Retinal pigment epithelial cell (primary cell): ENCODE measurements around the gene ANKRD65.
A peak's percentile ranks its signal among the peaks of the same experiment; 100 is the strongest.
"Not testable (repeated sequence)": the region's sequence is repeated elsewhere in the genome, so short reads cannot be mapped to it uniquely, and the experiment has no call there.

Experiments used
- DNase-seq: peaks from one replicate; pipeline ENCODE4 v3.0.0-alpha.2; 2010; ENCODE audit warnings: low read depth
- H3K4me3 ChIP-seq: 2 replicates; pipeline ENCODE4 v1.5.1; 2011; ENCODE audit warnings: mild to moderate bottlenecking, low read length, control low read depth, moderate library complexity
- CTCF ChIP-seq: conservative IDR thresholded peaks from 2 replicates; pipeline ENCODE4 v1.5.1; 2011; ENCODE audit warnings: low read depth, low read length, control low read depth, inconsistent platforms

ANKRD65 gene

DNA sequence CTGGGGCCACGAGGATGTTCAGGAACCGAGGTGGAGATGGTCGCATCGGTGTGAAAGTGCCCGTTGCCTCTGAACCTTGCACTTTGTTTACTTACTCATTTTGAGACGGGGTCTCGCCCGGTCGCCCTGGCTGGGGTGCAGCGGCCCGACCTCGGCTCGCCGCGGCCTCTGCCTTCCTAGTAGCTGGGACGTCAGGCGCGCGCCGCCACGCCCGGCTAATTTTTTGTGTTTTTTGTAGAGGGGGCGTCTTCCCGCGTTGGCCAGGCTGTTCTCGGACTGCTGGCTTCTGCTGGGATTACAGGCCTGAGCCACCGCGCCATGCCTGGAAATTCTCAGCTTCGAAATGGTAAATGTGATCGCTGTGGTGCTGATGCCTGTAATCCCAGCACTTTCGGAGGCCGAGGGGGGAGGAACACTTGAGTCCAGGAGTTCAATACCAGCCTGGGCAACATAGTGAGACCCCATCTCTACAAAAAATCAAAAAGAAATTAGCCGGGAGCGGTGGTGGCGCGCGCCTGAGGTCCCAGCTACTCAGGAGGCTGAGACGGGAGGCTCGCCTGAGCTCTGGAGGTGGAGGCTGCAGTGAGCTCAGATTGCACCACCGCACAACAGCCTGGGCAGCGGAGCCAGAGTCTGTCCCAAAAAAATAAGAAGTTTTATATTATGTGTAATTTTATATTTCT, 13.3 kb downstream of the ANKRD65 start:
- H3K4me3 ChIP-seq = peak overlapping the region; percentile 85
- no peak for TF ChIP-seq CTCF
- DNase-seq = peak; percentile 27

- DNase-seq = peak; percentile 61
- TF ChIP-seq CTCF = no peak
- peak within 1 kb of the TSS; percentile 85 for H3K4me3 ChIP-seq
These were observed 14.0 kb downstream of the ANKRD65 start, which contains the start of gene MRPL20 for GRCh38 chr1:1406821-1407635. Gene MRPL20 (minus strand): TSS chr1:1407293. CDS start chr1:1407217, 76 bp downstream.

GRCh38 chr1:1406101-1406820, 14.8 kb downstream of the ANKRD65 start:
- DNase-seq = no peak
- H3K4me3 ChIP-seq = peak overlapping the region; percentile 85
- no peak for TF ChIP-seq CTCF

GRCh38 chr1:1403653-1404052, 17.4 kb downstream of the ANKRD65 start:
- DNase-seq = no peak
- H3K4me3 ChIP-seq = no peak overlapping the region
- TF ChIP-seq CTCF = no peak

DNA sequence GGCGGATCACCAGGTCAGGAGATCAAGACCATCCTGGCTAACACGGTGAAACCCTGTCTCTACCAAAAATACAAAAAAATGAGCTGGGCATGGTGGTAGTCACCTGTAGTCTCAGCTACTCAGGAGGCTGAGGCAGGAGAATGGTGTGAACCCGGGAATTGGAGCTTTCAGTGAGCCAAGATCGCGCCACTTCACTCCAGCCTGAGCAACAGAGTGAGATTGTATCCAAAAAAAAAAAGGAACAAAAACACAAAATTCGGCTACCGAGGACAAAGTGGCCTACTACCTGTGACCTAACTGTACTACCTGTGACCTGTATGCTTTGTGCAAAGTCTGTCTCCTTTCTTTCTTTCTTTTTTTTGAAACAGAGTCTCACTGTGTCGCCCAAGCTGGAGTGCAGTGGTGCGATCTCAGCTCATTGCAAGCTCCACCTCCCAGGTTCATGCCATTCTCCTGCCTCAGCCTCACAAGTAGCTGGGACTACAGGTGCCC, 18.1 kb downstream of the ANKRD65 start:
- H3K4me3 ChIP-seq, DNase-seq: not testable (repeated sequence)

DNA sequence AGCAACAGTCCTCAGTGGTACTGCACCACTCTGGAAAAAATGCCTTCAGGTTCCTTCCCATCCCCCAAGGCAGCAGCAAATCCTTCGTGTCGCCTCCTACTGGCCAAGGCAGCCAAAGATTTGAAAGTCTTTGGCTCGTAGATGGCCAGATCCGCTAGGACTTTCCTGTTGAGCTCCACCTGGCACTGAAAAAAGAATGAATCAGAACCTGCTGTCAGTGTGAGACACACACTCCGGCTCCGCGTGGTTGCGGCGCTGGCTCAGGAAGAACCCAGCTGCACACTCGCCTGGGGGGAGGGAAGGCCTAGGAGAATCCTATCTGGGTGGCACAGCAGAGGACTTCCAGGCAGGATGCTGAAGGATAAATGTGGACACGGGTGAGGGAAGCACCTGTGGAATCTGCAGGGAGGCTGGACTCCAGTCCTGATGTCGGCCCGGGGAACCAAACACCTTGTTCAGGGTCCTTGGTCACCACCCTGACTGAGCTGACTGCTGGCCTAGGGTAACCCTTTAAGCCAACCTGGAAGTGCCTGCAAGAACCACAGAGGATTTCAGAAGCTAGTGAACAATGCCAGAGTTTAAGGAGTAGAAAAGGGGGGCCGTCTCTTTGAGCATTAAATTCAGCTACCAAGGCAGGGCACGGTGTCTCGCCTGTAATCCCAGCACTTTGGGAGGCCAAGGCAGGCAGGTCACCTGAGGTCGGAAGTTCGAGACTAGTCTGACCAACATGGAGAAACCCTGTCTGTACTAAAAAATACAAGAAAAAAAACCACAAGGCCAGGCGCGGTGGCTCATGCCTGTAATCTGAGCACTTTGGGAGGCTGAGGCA, 18.8 kb downstream of the ANKRD65 start:
- H3K4me3 ChIP-seq = no peak overlapping the region
- TF ChIP-seq CTCF = peak; percentile 77
- peak; percentile 30 for DNase-seq
